ENCODE measurements around the gene GPRC5A.

DNA sequence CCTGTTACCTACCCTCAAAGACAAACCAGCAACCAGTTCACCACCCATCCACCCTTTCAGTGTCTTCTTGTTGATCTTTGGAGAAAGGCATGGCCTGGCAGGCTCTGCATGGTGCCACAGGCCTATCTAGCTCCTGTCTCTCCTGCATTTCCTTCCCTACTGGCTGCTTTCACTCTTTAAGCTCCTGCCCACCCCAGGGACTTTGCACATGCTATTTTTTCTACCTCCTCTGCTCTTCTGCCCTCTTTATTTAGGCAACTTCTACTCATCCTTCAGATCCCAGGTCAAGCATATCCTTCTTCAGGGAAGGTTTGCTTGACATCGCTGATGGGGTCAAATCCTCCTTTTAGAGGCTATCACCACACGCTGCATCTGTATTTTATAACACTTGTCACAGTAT is 27.1 kb upstream of the GPRC5A start:
- no peak for TF ChIP-seq TCF12 (IDR thresholded peaks at IDR 0.05; ENCODE audit: low read depth)
- TF ChIP-seq, protein P1, sequence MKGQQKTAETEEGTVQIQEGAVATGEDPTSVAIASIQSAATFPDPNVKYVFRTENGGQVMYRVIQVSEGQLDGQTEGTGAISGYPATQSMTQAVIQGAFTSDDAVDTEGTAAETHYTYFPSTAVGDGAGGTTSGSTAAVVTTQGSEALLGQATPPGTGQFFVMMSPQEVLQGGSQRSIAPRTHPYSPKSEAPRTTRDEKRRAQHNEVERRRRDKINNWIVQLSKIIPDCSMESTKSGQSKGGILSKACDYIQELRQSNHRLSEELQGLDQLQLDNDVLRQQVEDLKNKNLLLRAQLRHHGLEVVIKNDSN (IDR thresholded peaks at IDR 0.05) = no peak
- TF ChIP-seq, protein P2, sequence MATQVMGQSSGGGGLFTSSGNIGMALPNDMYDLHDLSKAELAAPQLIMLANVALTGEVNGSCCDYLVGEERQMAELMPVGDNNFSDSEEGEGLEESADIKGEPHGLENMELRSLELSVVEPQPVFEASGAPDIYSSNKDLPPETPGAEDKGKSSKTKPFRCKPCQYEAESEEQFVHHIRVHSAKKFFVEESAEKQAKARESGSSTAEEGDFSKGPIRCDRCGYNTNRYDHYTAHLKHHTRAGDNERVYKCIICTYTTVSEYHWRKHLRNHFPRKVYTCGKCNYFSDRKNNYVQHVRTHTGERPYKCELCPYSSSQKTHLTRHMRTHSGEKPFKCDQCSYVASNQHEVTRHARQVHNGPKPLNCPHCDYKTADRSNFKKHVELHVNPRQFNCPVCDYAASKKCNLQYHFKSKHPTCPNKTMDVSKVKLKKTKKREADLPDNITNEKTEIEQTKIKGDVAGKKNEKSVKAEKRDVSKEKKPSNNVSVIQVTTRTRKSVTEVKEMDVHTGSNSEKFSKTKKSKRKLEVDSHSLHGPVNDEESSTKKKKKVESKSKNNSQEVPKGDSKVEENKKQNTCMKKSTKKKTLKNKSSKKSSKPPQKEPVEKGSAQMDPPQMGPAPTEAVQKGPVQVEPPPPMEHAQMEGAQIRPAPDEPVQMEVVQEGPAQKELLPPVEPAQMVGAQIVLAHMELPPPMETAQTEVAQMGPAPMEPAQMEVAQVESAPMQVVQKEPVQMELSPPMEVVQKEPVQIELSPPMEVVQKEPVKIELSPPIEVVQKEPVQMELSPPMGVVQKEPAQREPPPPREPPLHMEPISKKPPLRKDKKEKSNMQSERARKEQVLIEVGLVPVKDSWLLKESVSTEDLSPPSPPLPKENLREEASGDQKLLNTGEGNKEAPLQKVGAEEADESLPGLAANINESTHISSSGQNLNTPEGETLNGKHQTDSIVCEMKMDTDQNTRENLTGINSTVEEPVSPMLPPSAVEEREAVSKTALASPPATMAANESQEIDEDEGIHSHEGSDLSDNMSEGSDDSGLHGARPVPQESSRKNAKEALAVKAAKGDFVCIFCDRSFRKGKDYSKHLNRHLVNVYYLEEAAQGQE (IDR thresholded peaks at IDR 0.05; ENCODE audit: low read depth) = no peak
- no peak for TF ChIP-seq MAX (IDR thresholded peaks at IDR 0.05)
- TF ChIP-seq EP300 (IDR thresholded peaks at IDR 0.05; ENCODE audit: borderline replicate concordance) = no peak
- TF ChIP-seq RAD21 (IDR thresholded peaks at IDR 0.05; ENCODE audit: low read depth) = no peak
- no peak for TF ChIP-seq CEBPB (IDR thresholded peaks at IDR 0.05)
- no peak for TF ChIP-seq TEAD4 (IDR thresholded peaks at IDR 0.05)
- no peak for TF ChIP-seq CREB1 (IDR thresholded peaks at IDR 0.05; ENCODE audit: low read depth)
- TF ChIP-seq FOXM1 (IDR thresholded peaks at IDR 0.05; ENCODE audit: borderline replicate concordance, low read depth) = no peak
- TF ChIP-seq NFIC (IDR thresholded peaks at IDR 0.05) = no peak
- no peak for TF ChIP-seq YY1 (IDR thresholded peaks at IDR 0.05; ENCODE audit: low read depth)

All from Ishikawa (cell line).